CD14-positive monocyte (primary cell): ENCODE results near the gene GABBR1. TPM values are rescaled to one million over a fixed set of nuclear protein-coding genes. Genes with fewer than 3 reads are reported as not detected.

Source experiments
- DNase-seq, 3 donors: peaks; one replicate each; pipeline ENCODE4 v3.0.0-alpha.2; 2011 to 2022
- H2AFZ ChIP-seq: 2 replicates; pipeline ENCODE4 v1.6.0; 2012; ENCODE audit warnings: mild to moderate bottlenecking, low read depth, low read length, inconsistent platforms; ENCODE audit not compliant: insufficient read depth, poor library complexity, severe bottlenecking
- H3K27ac ChIP-seq, 2 donors: 1 replicate in 1 of 2; 2 replicates in 1 of 2; pipeline ENCODE4 v1.5.1; 2012 to 2013; ENCODE audit warnings: low read length in 2 of 2, control low read depth in 1 of 2, inconsistent platforms in 1 of 2, low read depth in 1 of 2, mild to moderate bottlenecking in 1 of 2
- H3K27me3 ChIP-seq, 2 donors: one replicate each; pipeline versions ENCODE4 v1.6.0 to v1.6.1; 2011 to 2013; ENCODE audit warnings: low read length in 2 of 2; ENCODE audit not compliant: control insufficient read depth in 2 of 2, insufficient read depth in 2 of 2
- H3K36me3 ChIP-seq, 2 donors: replicated peaks in 1 of 2; 1 replicate in 1 of 2; 2 replicates in 1 of 2; pipeline versions ENCODE4 v1.5.1 to v1.6.1; 2012 to 2013; ENCODE audit warnings: low read length in 2 of 2, control low read depth in 1 of 2, inconsistent platforms in 1 of 2, mild to moderate bottlenecking in 1 of 2; ENCODE audit not compliant: insufficient read depth in 2 of 2, control insufficient read depth in 1 of 2
- H3K4me1 ChIP-seq, 2 donors: 1 replicate in 1 of 2; 2 replicates in 1 of 2; pipeline versions ENCODE4 v1.5.1 to v1.6.1; 2012 to 2013; ENCODE audit warnings: low read length in 2 of 2, control low read depth in 1 of 2, inconsistent platforms in 1 of 2, mild to moderate bottlenecking in 1 of 2, moderate library complexity in 1 of 2; ENCODE audit not compliant: insufficient read depth in 2 of 2, control insufficient read depth in 1 of 2
- H3K4me2 ChIP-seq: replicated peaks from 2 replicates; pipeline ENCODE3; 2012; ENCODE audit warnings: low read length, moderate library complexity, mild to moderate bottlenecking; ENCODE audit not compliant: poor library complexity, severe bottlenecking; ENCODE audit errors: extremely low read depth
- H3K4me3 ChIP-seq, 3 experiments: fragments of 200-600 bp in 1 of 3; sonication (generic) in 1 of 3; replicated peaks in 1 of 3; 1 replicate in 2 of 3; 2 replicates in 1 of 3; pipeline ENCODE4 v1.5.1; 2011 to 2013; ENCODE audit warnings: low read length in 3 of 3, mild to moderate bottlenecking in 3 of 3, control low read depth in 2 of 3, low read depth in 2 of 3, inconsistent platforms in 1 of 3, moderate library complexity in 1 of 3
- H3K79me2 ChIP-seq: 2 replicates; pipeline ENCODE4 v1.6.0; 2012; ENCODE audit warnings: mild to moderate bottlenecking, control low read depth, inconsistent platforms, low read length, moderate library complexity; ENCODE audit not compliant: insufficient read depth
- H3K9ac ChIP-seq: 2 replicates; pipeline ENCODE4 v1.6.0; 2017; ENCODE audit warnings: low read length, mild to moderate bottlenecking; ENCODE audit not compliant: insufficient read depth, poor library complexity, severe bottlenecking
- H3K9me3 ChIP-seq, 2 donors: replicated peaks in 1 of 2; 1 replicate in 1 of 2; 2 replicates in 1 of 2; pipeline versions ENCODE4 v1.5.1 to v1.6.1; 2012 to 2013; ENCODE audit warnings: low read length in 2 of 2, control low read depth in 1 of 2; ENCODE audit not compliant: control insufficient read depth in 1 of 2, insufficient read depth in 1 of 2
- H4K20me1 ChIP-seq: 2 replicates; pipeline ENCODE4 v1.6.0; 2012; ENCODE audit warnings: mild to moderate bottlenecking, low read length, control low read depth, moderate library complexity; ENCODE audit not compliant: insufficient read depth
- H3K27ac Mint-ChIP-seq, 7 donors: one replicate each; pipeline ENCODE4 v1.8.0; 2020; ENCODE audit warnings: mild to moderate bottlenecking in 7 of 7, mixed read lengths in 7 of 7, moderate library complexity in 6 of 7, inconsistent platforms in 2 of 7
- H3K27me3 Mint-ChIP-seq, 3 donors: one replicate each; pipeline ENCODE4 v1.8.0; 2021 to 2022; ENCODE audit warnings: low read depth in 3 of 3, mild to moderate bottlenecking in 3 of 3, mixed read lengths in 3 of 3, moderate library complexity in 3 of 3, inconsistent platforms in 1 of 3
- H3K36me3 Mint-ChIP-seq, 2 donors: one replicate each; pipeline ENCODE4 v1.8.0; 2020; ENCODE audit warnings: mixed read lengths in 2 of 2, inconsistent platforms in 1 of 2, mild to moderate bottlenecking in 1 of 2
- H3K4me1 Mint-ChIP-seq: one replicate; pipeline ENCODE4 v1.8.0; 2020; ENCODE audit warnings: mild to moderate bottlenecking, mixed read lengths
- H3K4me3 Mint-ChIP-seq, 2 donors: one replicate each; pipeline ENCODE4 v1.8.0; 2020; ENCODE audit warnings: mild to moderate bottlenecking in 2 of 2, mixed read lengths in 2 of 2, moderate library complexity in 1 of 2
- H3K9me3 Mint-ChIP-seq, 7 donors: one replicate each; pipeline ENCODE4 v1.8.0; 2020 to 2022; ENCODE audit warnings: mixed read lengths in 7 of 7, mild to moderate bottlenecking in 6 of 7, moderate library complexity in 6 of 7, inconsistent platforms in 2 of 7
- WGBS: methylation state at CpG from one replicate; pipeline ENCODE4 v1.1.5; 2013; ENCODE audit warnings: missing lambda C conversion rate; ENCODE audit not compliant: insufficient coverage; 5-methylcytosine and 5-hydroxymethylcytosine counted together
- intact Hi-C, 2 donors: fragments of 100-400 bp; cut with micrococcal nuclease; formaldehyde crosslinking; loops; one replicate each; pipeline versions ENCODE4 v1.15.0 to v1.15.1; 2023
- polyA plus RNA-seq, 3 donors: library from polyadenylated mRNA; depleted of rRNA in 1 of 3; unstranded in 2 of 3; stranded (reverse) in 1 of 3; fragments of 300-500 nt in 2 of 3; fragments of >200 nt in 1 of 3; fragmentation: Illumina TruSeq in 2 of 3; gene quantifications; 1 replicate in 2 of 3; 2 replicates in 1 of 3; pipeline ENCODE4 v1.2.3, GENCODE V29; 2012 to 2021
- TF ChIP-seq, protein P1 (sequence below): fragments of 200-600 bp; IDR thresholded peaks from one replicate; pipeline ENCODE4 v1.8.0; 2022; ENCODE audit warnings: antibody characterized with exemption, mild to moderate bottlenecking

The GABBR1 gene
- polyA plus RNA-seq, 3 donors, result 0.91 to 228 (median 1.8) TPM

DNA sequence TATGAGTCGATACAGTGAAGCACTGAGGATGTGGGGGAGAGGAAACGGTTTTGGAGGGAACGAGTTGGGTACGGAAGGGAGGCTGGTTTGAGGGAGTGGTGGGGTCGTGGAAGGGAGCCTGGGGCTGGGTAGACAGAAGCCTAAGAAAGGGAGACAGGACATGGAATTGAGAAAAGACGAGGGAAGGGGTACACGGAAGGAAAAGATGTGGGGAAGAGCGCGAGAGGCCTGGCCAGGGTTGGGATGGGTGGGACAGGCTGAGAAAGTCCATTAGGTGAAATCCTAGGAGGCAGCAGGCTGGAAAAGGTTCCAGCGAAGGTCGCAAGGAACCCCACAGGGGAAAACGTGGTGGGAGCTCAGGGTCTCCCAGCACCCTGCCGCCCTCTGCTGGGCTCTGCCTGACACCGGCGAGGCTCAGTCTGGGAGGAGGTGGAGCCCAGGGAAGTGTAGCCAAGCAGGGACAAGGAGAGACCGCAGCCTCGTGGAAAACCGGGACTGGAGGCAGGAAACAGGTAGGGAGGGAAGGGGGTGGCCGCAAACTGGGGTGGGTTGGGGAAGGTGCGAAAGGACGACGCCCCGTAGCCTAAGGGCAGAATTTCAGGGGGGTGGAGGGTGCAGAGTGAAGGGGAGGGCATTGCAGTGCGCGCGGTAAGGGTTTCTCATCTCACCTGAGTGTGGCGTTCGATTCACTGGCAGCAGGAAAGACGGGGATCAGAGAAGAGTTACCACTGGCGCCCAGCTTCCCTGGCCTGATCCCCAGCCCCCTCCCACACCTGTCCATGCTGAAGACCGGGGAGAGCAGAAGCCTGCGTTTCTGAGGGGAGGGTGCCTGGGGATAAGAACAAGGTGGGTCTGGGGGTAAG, 4.3 kb downstream of the GABBR1 start:
- Mint-ChIP-seq H3K9me3 (peaks cover 0 to 10% (median 1%) of the 10 kb centered on the region in 7 donors), H3K4me3 (peak overlapping the region; percentile 87 to 97), H3K27me3 (peaks cover 41 to 74% (median 57%) of the 10 kb centered on the region in 3 donors), H3K36me3 (peaks cover 27 to 43% of the 10 kb centered on the region in 2 donors), H3K4me1 (peaks cover 63% of the 10 kb centered on the region), H3K27ac (peak overlapping the region in 5 of 7 donors; percentile 8 to 76 (median 41))
- Histone ChIP-seq H3K4me1 (peaks cover 40 to 49% of the 10 kb centered on the region in 2 donors), H3K4me3 (peak overlapping the region; percentile 54 to 85 (median 63)), H3K79me2 (peaks cover 13% of the 10 kb centered on the region), H3K36me3 (peaks cover 0 to 6% of the 10 kb centered on the region in 2 donors), H2AFZ (peak overlapping the region; percentile 75), H3K27ac (no peak overlapping the region), H3K27me3 (peaks cover 2 to 64% of the 10 kb centered on the region in 2 donors), H3K9me3 (no peaks in the 10 kb centered on the region), H3K4me2 (peak overlapping the region; percentile 95), H4K20me1 (peaks cover 49% of the 10 kb centered on the region), H3K9ac (peak overlapping the region; percentile 48)
- DNase-seq, result peak in 1 of 3 donors; percentile 42
- WGBS, result under 1% methylated on average over 23 of the region's 32 CpGs
- intact Hi-C loops, result no loop called here
- TF ChIP-seq, protein P1, sequence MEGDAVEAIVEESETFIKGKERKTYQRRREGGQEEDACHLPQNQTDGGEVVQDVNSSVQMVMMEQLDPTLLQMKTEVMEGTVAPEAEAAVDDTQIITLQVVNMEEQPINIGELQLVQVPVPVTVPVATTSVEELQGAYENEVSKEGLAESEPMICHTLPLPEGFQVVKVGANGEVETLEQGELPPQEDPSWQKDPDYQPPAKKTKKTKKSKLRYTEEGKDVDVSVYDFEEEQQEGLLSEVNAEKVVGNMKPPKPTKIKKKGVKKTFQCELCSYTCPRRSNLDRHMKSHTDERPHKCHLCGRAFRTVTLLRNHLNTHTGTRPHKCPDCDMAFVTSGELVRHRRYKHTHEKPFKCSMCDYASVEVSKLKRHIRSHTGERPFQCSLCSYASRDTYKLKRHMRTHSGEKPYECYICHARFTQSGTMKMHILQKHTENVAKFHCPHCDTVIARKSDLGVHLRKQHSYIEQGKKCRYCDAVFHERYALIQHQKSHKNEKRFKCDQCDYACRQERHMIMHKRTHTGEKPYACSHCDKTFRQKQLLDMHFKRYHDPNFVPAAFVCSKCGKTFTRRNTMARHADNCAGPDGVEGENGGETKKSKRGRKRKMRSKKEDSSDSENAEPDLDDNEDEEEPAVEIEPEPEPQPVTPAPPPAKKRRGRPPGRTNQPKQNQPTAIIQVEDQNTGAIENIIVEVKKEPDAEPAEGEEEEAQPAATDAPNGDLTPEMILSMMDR, result peak; percentile 72

DNA sequence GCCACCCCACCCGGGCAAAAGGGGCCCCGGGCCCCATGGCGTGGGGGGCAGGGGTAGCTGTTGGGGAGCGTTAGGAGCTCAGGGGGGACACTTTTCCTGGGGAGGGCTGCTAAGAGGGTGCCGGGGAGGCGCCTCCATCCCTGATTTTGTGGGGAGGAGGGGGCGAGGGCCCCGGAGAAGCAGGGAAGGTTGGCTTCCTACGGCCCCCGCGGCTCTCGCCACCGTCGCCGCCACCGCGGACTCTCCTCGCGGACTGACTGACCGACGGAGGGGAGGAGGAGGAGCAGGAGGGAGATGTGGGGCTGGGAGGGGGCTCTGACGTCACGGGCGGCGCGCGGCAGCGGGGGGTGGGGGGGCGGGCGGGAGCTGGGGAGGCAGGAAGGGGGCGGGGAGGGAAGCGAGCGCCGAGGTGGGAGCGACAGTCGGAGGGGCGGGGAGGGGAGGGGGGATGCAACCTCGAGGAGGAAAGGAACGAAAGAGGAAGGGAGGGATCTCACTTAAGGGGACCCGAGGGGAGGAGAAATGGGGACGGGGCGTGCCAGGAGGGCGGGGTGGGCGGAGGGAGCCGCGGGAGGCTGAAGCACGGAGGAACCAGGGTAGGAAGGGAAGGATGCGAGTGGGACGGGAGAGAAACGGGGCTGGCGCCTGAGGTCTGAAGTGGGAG, 5.1 kb downstream of the GABBR1 start:
- peaks cover 35 to 50% of the 10 kb centered on the region in 2 donors for H3K36me3 Mint-ChIP-seq
- Histone ChIP-seq H3K27ac (no peak overlapping the region), H3K9me3 (no peaks in the 10 kb centered on the region), H2AFZ (peak overlapping the region; percentile 75), H3K4me2 (peak overlapping the region; percentile 95), H3K9ac (peak overlapping the region; percentile 48), H3K79me2 (peaks cover 8% of the 10 kb centered on the region), H3K4me1 (peaks cover 35 to 43% of the 10 kb centered on the region in 2 donors), H3K36me3 (peaks cover 4 to 14% of the 10 kb centered on the region in 2 donors), H3K27me3 (peaks cover 2 to 64% of the 10 kb centered on the region in 2 donors), H4K20me1 (peaks cover 49% of the 10 kb centered on the region), H3K4me3 (peak overlapping the region; percentile 54 to 85 (median 63))
- peak; percentile 34 to 63 (median 52) for DNase-seq
- intact Hi-C loops, result no loop called here
- peaks cover 0 to 10% (median 1%) of the 10 kb centered on the region in 7 donors for H3K9me3 Mint-ChIP-seq
- H3K27ac Mint-ChIP-seq, result peak overlapping the region in 4 of 7 donors; percentile 8 to 76 (median 31)
- H3K4me3 Mint-ChIP-seq, result peak overlapping the region; percentile 87 to 97
- peaks cover 41 to 74% (median 57%) of the 10 kb centered on the region in 3 donors for H3K27me3 Mint-ChIP-seq
- H3K4me1 Mint-ChIP-seq, result peaks cover 58% of the 10 kb centered on the region
- TF ChIP-seq, protein P1, result no peak
- under 1% methylated on average over 23 of the region's 51 CpGs for WGBS
